NCI-H2227 (cell line): Measurements from ENCODE around the gene FRMD1.

Experiments used
- DNase-seq: peaks from one replicate; lab custom pipeline; 2025; ENCODE audit not compliant: unreplicated experiment; lab: John Stamatoyannopoulos, UW

FRMD1 gene

GRCh38 chr6:168113226-168113625, 34.2 kb upstream of the FRMD1 start:
- no peak for DNase-seq

- no peak for DNase-seq
These were observed 32.9 kb upstream of the FRMD1 start for GRCh38 chr6:168111911-168112310.

GRCh38 chr6:168110437-168110836, 31.4 kb upstream of the FRMD1 start:
- no peak for DNase-seq

GRCh38 chr6:168109171-168109570, 30.2 kb upstream of the FRMD1 start:
- DNase-seq = no peak

GRCh38 chr6:168107191-168107983, 28.4 kb upstream of the FRMD1 start:
- DNase-seq = no peak

- no peak for DNase-seq
These were observed 27.6 kb upstream of the FRMD1 start for GRCh38 chr6:168106633-168107005.

- no peak for DNase-seq
These were observed 27.0 kb upstream of the FRMD1 start for GRCh38 chr6:168105813-168106632.

GRCh38 chr6:168104636-168105035, 25.6 kb upstream of the FRMD1 start:
- DNase-seq = no peak

- DNase-seq = no peak
These were observed 24.2 kb upstream of the FRMD1 start for GRCh38 chr6:168103050-168103830.

- DNase-seq = no peak
These were observed 23.4 kb upstream of the FRMD1 start for GRCh38 chr6:168102315-168102985.

GRCh38 chr6:168101590-168102314, 22.7 kb upstream of the FRMD1 start:
- no peak for DNase-seq

GRCh38 chr6:168100803-168101589, 22.0 kb upstream of the FRMD1 start:
- no peak for DNase-seq

GRCh38 chr6:168100011-168100802, 21.2 kb upstream of the FRMD1 start:
- DNase-seq = no peak

- DNase-seq = no peak
These were observed 20.4 kb upstream of the FRMD1 start for GRCh38 chr6:168099201-168100010.

- DNase-seq = no peak
These were observed 19.4 kb upstream of the FRMD1 start for GRCh38 chr6:168098431-168098861.

GRCh38 chr6:168097621-168098430, 18.8 kb upstream of the FRMD1 start:
- no peak for DNase-seq

GRCh38 chr6:168097221-168097620, 18.2 kb upstream of the FRMD1 start:
- no peak for DNase-seq
